ENCODE results near the gene ABCB6.
A peak's percentile ranks its signal among the peaks of the same experiment; 100 is the strongest.

Gene ABCB6

DNA sequence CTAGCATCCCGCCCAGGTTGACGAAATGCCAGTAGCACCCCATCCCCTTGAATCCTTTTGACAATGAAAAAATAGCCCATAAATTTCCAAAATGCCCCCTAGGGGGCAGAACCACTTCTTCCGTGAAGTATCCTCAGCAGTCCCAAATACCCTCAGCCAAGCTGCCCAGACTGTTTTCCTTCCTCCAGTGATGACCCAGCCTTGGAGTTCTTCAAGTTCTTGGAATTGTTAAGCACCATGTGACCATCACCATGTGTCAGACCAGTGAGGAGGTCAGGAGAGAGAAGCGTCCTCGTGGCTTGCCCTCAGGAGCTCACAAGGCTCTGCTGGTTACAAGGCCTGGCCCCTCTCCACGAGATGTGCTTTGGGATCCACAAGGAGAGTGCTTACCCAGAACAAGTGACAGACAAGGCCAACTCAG is 47.5 kb downstream of the ABCB6 start:
- H3K4me3 ChIP-seq (ENCODE audit: low read length), result no peak overlapping the region
- DNase-seq (ENCODE audit: low read depth), result peak; percentile 62
- TF ChIP-seq, protein P1, sequence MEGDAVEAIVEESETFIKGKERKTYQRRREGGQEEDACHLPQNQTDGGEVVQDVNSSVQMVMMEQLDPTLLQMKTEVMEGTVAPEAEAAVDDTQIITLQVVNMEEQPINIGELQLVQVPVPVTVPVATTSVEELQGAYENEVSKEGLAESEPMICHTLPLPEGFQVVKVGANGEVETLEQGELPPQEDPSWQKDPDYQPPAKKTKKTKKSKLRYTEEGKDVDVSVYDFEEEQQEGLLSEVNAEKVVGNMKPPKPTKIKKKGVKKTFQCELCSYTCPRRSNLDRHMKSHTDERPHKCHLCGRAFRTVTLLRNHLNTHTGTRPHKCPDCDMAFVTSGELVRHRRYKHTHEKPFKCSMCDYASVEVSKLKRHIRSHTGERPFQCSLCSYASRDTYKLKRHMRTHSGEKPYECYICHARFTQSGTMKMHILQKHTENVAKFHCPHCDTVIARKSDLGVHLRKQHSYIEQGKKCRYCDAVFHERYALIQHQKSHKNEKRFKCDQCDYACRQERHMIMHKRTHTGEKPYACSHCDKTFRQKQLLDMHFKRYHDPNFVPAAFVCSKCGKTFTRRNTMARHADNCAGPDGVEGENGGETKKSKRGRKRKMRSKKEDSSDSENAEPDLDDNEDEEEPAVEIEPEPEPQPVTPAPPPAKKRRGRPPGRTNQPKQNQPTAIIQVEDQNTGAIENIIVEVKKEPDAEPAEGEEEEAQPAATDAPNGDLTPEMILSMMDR (conservative IDR thresholded peaks at IDR 0.05; ENCODE audit: low read depth, low read length), result peak; percentile 81

DNA sequence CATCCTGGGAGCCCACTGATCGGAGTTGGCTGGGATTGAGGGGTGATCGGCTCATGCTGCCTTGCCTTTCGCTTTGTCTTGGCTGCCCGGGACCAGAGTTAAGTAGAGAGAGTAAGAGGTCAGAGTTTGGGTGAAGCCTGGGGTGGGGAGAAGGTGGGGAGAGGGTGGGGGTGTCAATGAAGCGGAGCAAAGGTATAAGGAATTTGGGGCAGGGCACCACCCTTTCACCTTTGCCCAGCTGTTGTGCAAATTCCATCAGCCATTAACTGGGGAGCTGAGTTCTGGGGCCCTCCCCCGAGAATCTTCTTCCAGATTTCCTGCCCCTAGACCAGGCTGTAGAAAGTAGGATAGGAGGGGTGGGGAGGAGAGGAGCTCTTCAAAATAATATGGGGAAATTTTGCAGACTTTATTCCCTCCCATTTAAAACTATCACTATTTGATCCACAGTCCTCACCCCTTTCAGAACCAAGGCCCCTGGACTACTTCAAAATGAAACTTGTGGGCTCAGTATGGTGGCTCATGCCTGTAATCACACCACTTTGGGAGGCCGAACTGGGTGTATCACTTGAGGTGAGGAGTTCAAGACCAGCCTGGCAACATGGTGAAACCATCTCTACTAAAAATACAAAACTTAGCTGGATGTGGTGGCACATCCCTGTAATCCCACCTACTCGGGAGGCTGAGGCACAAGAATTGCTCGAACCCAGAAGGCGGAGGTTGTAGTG is 48.7 kb downstream of the ABCB6 start, which contains the start of gene SLC23A3:
TSS of gene SLC23A3 (minus strand) at position 100 of the 725 bp plus-strand sequence. CDS start at position 55, 45 bp downstream.
- no peak for DNase-seq (ENCODE audit: low read depth)
- TF ChIP-seq, protein P1 (conservative IDR thresholded peaks at IDR 0.05; ENCODE audit: low read depth, low read length), result no peak
- no peak within 1 kb of the TSS for H3K4me3 ChIP-seq (ENCODE audit: low read length)

DNA sequence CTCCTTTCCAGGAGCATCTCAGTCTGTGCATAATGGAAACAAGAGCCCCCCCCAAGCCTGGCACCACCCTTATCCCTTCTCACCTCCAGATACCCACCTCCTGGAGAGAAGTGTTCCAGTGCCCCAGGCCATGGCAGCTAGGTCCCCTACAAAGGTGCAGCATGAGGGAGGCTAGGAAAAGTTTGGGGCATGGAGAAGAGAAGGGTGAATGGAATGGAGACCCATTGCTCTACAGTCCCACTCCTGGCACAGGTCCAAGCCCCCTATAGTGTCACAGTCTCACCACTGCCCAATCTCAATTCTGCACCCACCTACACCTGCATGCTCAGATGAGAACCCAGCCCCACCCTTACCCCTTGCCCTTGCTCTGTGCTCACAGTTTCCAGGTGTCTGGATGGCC is 49.8 kb downstream of the ABCB6 start:
- DNase-seq (ENCODE audit: low read depth), result no peak
- H3K4me3 ChIP-seq (ENCODE audit: low read length), result no peak overlapping the region
- TF ChIP-seq, protein P1 (conservative IDR thresholded peaks at IDR 0.05; ENCODE audit: low read depth, low read length), result no peak

DNA sequence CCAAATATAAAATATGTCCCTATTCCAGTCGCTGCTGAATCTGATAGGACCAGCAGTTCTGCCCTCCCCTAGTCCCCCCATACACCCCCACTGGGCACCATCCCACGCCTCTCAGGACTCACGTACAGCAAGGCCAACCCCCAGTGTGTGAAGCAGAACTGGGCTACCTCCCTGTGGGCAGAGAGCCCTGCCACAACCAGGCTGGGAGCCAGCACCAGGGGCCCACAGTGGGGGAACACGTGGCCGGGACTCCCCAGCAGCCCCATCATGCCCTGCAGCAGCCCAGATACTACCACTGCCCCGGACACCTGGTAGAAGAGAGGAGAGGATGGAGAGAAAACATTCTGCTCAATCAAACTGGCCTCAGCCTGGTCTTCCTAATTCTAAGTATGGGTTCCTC is 50.2 kb downstream of the ABCB6 start:
- H3K4me3 ChIP-seq (ENCODE audit: low read length), result no peak overlapping the region
- TF ChIP-seq, protein P1 (conservative IDR thresholded peaks at IDR 0.05; ENCODE audit: low read depth, low read length), result no peak
- DNase-seq (ENCODE audit: low read depth), result no peak

DNA sequence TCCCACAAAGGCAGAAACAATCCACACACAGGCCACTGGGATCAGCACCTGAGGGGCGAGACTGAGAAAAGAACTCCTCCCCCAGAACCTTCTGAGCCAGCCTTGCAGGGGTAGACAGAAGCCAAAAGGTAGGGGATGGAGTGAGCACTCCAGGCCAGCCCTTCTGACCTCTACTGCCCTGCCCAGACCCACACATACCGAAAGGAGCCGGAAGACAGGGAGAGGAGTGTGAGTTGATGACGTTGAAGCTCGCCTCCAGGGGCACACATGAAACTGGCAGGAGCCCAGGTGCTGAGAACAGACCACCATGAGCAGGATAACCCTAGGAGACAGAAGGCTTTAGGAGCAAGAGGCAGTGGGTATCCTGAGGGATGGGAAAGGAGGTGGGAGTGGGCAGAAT is 50.8 kb downstream of the ABCB6 start:
- no peak for DNase-seq (ENCODE audit: low read depth)
- H3K4me3 ChIP-seq (ENCODE audit: low read length), result no peak overlapping the region
- TF ChIP-seq, protein P1 (conservative IDR thresholded peaks at IDR 0.05; ENCODE audit: low read depth, low read length), result no peak

DNA sequence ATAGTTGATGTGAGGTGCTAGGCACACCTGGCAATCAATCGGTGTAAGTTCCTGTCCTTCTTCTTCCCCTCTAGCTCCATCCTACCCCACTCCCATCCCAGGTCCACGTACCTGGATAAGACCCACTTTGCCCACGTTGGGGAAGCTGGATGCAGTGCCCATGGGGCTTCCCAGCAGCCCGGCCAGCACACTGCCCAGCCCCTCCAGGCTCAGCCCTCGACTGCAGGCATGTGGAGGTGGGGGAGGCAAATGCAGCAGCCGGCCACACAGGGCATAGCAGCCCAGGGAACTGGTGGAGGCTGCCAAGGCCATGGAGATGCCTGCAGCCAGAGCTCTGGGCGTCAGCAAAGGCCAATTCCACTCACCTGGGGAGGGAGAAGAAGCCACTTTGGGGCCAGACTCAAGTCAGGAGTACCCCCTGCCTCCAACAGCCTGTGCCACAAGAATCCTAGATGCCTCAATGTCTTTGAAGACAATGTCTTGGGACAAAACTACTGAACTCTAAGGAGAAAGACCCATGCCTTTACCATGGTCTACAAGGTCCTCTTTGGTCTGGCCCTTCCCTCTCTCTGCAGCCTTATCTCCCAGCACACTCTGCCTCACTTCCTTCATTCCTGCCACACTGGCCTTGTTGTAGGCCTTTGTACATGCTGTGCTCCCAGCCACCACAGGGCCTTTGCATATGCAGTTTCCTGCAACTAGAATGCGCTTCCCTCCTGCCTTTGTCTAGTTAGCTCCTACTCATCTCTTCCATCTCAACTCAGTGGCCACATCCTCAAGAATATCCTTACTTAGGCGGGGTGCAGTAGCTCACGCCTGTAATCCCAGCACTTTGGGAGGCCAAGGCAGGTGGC is 53.5 kb downstream of the ABCB6 start:
- TF ChIP-seq, protein P1 (conservative IDR thresholded peaks at IDR 0.05; ENCODE audit: low read depth, low read length), result no peak
- no peak for DNase-seq (ENCODE audit: low read depth)
- no peak overlapping the region for H3K4me3 ChIP-seq (ENCODE audit: low read length)
